Measurements from ENCODE around the gene CRISP2.
"Not testable (repeated sequence)": the region's sequence is repeated elsewhere in the genome, so short reads cannot be mapped to it uniquely, and the experiment has no call there.

Gene CRISP2

GRCh38 chr6:49713346-49713745, at the start of gene CRISP2:
Gene CRISP2, minus strand, starts transcription at chr6:49713543. Its CDS starts 4,347 bp downstream, at chr6:49709196.
- no peak for DNase-seq (ENCODE audit: low read depth)

- no peak for DNase-seq (ENCODE audit: low read depth)
These were observed 30.9 kb upstream of the CRISP2 start, which contains the start of gene CRISP3 for GRCh38 chr6:49744259-49744658. Gene CRISP3, minus strand, starts transcription at chr6:49744388. Its CDS starts 21 bp downstream, at chr6:49744367.

- no peak for DNase-seq (ENCODE audit: low read depth)
These were observed 30.1 kb upstream of the CRISP2 start for GRCh38 chr6:49743429-49743828.

GRCh38 chr6:49739423-49739822, 26.1 kb upstream of the CRISP2 start:
- no peak for DNase-seq (ENCODE audit: low read depth)

- no peak for DNase-seq (ENCODE audit: low read depth)
These were observed 22.7 kb upstream of the CRISP2 start for GRCh38 chr6:49736017-49736508.

- no peak for DNase-seq (ENCODE audit: low read depth)
These were observed 20.3 kb upstream of the CRISP2 start for GRCh38 chr6:49733680-49734079.

GRCh38 chr6:49732781-49733180, 19.4 kb upstream of the CRISP2 start:
- DNase-seq (ENCODE audit: low read depth): no peak

GRCh38 chr6:49730251-49730650, 16.9 kb upstream of the CRISP2 start:
- DNase-seq (ENCODE audit: low read depth): no peak

GRCh38 chr6:49723917-49724316, 10.6 kb upstream of the CRISP2 start:
- DNase-seq (ENCODE audit: low read depth): not testable (repeated sequence)

- no peak for DNase-seq (ENCODE audit: low read depth)
These were observed 8.0 kb upstream of the CRISP2 start for GRCh38 chr6:49721297-49721696.

GRCh38 chr6:49720372-49720771, 7.0 kb upstream of the CRISP2 start:
- no peak for DNase-seq (ENCODE audit: low read depth)

- DNase-seq (ENCODE audit: low read depth): no peak
These were observed 14.9 kb downstream of the CRISP2 start for GRCh38 chr6:49698478-49698877.

GRCh38 chr6:49693512-49693911, 19.8 kb downstream of the CRISP2 start:
- no peak for DNase-seq (ENCODE audit: low read depth)

GRCh38 chr6:49692534-49692933, 20.8 kb downstream of the CRISP2 start:
- no peak for DNase-seq (ENCODE audit: low read depth)

- no peak for DNase-seq (ENCODE audit: low read depth)
These were observed 36.6 kb downstream of the CRISP2 start for GRCh38 chr6:49676671-49677281.

- no peak for DNase-seq (ENCODE audit: low read depth)
These were observed 37.5 kb downstream of the CRISP2 start for GRCh38 chr6:49675816-49676215.

- DNase-seq (ENCODE audit: low read depth): no peak
These were observed 45.2 kb downstream of the CRISP2 start for GRCh38 chr6:49668083-49668511.

- DNase-seq (ENCODE audit: low read depth): no peak
These were observed 46.2 kb downstream of the CRISP2 start for GRCh38 chr6:49666930-49667757.

GRCh38 chr6:49666480-49666879, 46.9 kb downstream of the CRISP2 start:
- DNase-seq (ENCODE audit: low read depth): no peak

- DNase-seq (ENCODE audit: low read depth): no peak
These were observed 48.5 kb downstream of the CRISP2 start for GRCh38 chr6:49664817-49665216.

- DNase-seq (ENCODE audit: low read depth): not testable (repeated sequence)
These were observed 49.3 kb downstream of the CRISP2 start for GRCh38 chr6:49664054-49664453.

GRCh38 chr6:49662892-49663261, 50.5 kb downstream of the CRISP2 start:
- DNase-seq (ENCODE audit: low read depth): no peak

GRCh38 chr6:49662231-49662891, 51.0 kb downstream of the CRISP2 start:
- no peak for DNase-seq (ENCODE audit: low read depth)

Measured in activated T-cell treated with anti-CD3 and anti-CD28 coated beads for 48 hours (primary cell).